GM21528 (cell line): ENCODE data around the gene GLUD1.
"Not testable (repeated sequence)": the region's sequence is repeated elsewhere in the genome, so short reads cannot be mapped to it uniquely, and the experiment has no call there.

Experiments used
- ATAC-seq: cut with Tn5 transposase; IDR thresholded peaks from one replicate; pipeline ENCODE4 v1.9.1; 2021; ENCODE audit warnings: mild to moderate bottlenecking, moderate library complexity; ENCODE audit not compliant: unreplicated experiment, low FRiP score

GLUD1 gene

GRCh38 chr10:87007674-87008073 lies 87.0 kb downstream of the GLUD1 start:
- not testable (repeated sequence) for ATAC-seq

GRCh38 chr10:87007124-87007523 lies 87.5 kb downstream of the GLUD1 start:
- ATAC-seq = not testable (repeated sequence)

GRCh38 chr10:87000491-87000890 lies 94.2 kb downstream of the GLUD1 start:
- no peak for ATAC-seq
